ENCODE results near the gene MFF. TPM values are rescaled to one million over a fixed set of nuclear protein-coding genes. Genes with fewer than 3 reads are reported as not detected.

Gene MFF
- total RNA-seq, 1 donor from 2014 or later: 84.1 TPM

DNA sequence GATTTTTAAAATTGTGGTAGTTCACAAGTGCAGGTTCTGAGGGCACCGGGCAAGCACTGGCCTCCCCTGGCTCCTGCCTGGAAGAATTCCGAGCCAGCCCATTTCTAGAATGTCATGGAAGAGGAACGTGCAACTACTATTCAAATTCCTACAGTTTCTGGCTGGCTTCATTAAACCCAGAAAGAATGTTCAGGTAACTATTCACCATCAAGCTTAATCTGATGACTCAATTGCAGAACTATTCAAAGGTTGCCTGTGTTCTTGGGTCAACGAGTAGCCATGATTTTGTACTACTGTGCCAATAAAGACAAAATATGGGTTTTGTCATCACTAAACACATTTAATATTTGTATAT, 14.3 kb upstream of the MFF start:
- H3K9me3 Mint-ChIP-seq: no peaks in the 10 kb centered on the region
- TF ChIP-seq, protein P1, sequence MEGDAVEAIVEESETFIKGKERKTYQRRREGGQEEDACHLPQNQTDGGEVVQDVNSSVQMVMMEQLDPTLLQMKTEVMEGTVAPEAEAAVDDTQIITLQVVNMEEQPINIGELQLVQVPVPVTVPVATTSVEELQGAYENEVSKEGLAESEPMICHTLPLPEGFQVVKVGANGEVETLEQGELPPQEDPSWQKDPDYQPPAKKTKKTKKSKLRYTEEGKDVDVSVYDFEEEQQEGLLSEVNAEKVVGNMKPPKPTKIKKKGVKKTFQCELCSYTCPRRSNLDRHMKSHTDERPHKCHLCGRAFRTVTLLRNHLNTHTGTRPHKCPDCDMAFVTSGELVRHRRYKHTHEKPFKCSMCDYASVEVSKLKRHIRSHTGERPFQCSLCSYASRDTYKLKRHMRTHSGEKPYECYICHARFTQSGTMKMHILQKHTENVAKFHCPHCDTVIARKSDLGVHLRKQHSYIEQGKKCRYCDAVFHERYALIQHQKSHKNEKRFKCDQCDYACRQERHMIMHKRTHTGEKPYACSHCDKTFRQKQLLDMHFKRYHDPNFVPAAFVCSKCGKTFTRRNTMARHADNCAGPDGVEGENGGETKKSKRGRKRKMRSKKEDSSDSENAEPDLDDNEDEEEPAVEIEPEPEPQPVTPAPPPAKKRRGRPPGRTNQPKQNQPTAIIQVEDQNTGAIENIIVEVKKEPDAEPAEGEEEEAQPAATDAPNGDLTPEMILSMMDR (conservative IDR thresholded peaks at IDR 0.05): no peak
- no peak overlapping the region for H3K4me3 Mint-ChIP-seq
- no peaks in the 10 kb centered on the region for H3K36me3 Mint-ChIP-seq (ENCODE audit: low read depth)
- no peak for DNase-seq (ENCODE audit: low read depth, low spot score)
- H3K27me3 Mint-ChIP-seq (ENCODE audit: low read depth): no peaks in the 10 kb centered on the region
- H3K4me1 Mint-ChIP-seq: no peaks in the 10 kb centered on the region
- H3K27ac Mint-ChIP-seq (ENCODE audit: unreplicated experiment): no peak overlapping the region

DNA sequence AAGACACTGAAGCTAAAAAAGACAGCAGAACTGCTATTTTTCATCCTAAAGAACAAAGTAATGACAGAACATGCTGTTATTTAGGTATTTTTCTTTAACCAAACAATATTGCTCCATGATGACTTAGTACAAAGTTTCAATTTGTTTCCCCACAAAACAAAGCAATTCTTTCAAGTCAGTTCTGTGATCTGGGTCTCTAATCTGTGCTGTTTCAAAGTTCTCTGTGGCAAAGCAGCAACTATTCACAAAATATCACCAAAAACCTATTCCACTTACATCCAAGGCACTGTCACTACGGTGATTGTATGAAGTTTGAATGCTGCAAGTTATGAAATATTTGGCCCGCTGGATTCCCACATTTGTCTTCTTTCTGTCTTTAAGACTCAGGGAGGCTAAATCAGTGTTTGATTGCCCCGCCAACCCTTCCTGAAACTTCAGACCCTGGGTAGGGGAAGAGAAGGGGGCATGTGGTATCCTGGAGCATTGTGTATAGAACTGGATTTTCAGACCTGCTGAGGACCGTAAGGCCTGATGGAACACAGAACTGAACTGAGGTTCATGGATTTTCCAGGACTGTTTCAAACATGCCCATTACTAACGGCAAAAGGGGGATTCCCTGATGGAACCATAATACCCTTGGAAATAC, 13.1 kb upstream of the MFF start:
- TF ChIP-seq, protein P1 (conservative IDR thresholded peaks at IDR 0.05): no peak
- H3K4me3 Mint-ChIP-seq: no peak overlapping the region
- no peak for DNase-seq (ENCODE audit: low read depth, low spot score)
- H3K9me3 Mint-ChIP-seq: no peaks in the 10 kb centered on the region
- no peaks in the 10 kb centered on the region for H3K4me1 Mint-ChIP-seq
- no peak overlapping the region for H3K27ac Mint-ChIP-seq (ENCODE audit: unreplicated experiment)
- no peaks in the 10 kb centered on the region for H3K27me3 Mint-ChIP-seq (ENCODE audit: low read depth)
- H3K36me3 Mint-ChIP-seq (ENCODE audit: low read depth): no peaks in the 10 kb centered on the region

DNA sequence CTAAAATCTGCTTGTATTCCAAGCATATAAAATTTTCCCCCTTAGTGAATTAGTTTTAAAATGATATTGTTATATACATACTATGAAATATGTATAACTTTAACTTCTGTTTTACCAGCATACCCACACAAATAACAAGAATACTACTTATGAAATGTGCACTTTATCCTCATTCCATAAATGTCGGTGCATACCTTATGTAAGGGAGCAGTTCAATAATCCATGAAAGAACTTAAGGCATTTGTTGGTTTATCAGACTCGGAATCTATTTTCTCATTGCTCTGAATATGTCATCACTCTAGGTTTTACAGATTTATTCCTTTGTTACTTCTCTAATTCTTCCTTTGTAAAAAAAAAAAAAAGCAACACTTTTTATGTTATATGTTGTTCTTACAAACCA, 12.5 kb upstream of the MFF start:
- peaks cover 1% of the 10 kb centered on the region for H3K9me3 Mint-ChIP-seq
- no peak overlapping the region for H3K4me3 Mint-ChIP-seq
- no peaks in the 10 kb centered on the region for H3K27me3 Mint-ChIP-seq (ENCODE audit: low read depth)
- H3K36me3 Mint-ChIP-seq (ENCODE audit: low read depth): no peaks in the 10 kb centered on the region
- no peaks in the 10 kb centered on the region for H3K4me1 Mint-ChIP-seq
- DNase-seq (ENCODE audit: low read depth, low spot score): no peak
- H3K27ac Mint-ChIP-seq (ENCODE audit: unreplicated experiment): no peak overlapping the region
- TF ChIP-seq, protein P1 (conservative IDR thresholded peaks at IDR 0.05): no peak

DNA sequence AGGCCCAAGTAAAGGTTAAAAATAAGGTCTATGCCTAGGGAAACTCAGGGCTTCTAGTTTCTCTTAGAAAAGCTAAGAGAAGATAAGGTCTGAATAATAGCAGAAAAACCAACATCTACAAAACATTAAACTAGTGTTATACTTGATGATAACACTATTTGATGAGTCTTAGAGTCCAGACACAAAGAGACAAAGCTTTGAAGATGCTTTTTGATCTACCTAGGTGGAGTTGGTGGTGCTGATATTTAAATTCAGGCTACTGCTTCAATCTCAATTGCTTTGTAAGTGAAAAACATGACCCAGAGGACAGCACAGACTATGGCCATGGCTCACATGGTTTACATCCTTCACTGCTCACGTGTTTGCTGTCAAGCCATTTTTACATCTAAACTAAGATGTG, 11.7 kb upstream of the MFF start:
- TF ChIP-seq, protein P1 (conservative IDR thresholded peaks at IDR 0.05): no peak
- Mint-ChIP-seq H3K4me3 (no peak overlapping the region), H3K4me1 (no peaks in the 10 kb centered on the region), H3K9me3 (peaks cover 5% of the 10 kb centered on the region), H3K27me3 (ENCODE audit: low read depth) (no peaks in the 10 kb centered on the region), H3K36me3 (ENCODE audit: low read depth) (no peaks in the 10 kb centered on the region), H3K27ac (ENCODE audit: unreplicated experiment) (no peak overlapping the region)
- no peak for DNase-seq (ENCODE audit: low read depth, low spot score)

DNA sequence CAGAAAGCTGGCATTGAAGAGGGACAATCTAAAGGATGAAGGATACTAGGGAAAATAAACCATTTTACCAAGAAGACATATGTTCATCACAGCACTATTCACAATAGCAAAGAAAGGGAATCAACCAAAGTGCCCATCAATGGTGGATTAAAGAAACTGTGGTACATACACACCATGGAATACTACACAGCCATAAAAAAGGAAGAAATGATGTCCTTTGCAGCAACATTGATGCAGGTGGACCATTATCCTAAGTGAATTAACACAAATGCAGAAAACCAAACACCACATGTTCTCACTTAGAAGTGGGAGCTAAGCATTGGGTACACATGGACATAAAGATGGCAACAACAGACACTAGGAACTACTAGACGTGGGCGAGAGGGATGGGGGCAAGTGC, 7.2 kb upstream of the MFF start:
- TF ChIP-seq, protein P1 (conservative IDR thresholded peaks at IDR 0.05): no peak
- Mint-ChIP-seq H3K9me3 (peaks cover 15% of the 10 kb centered on the region), H3K36me3 (ENCODE audit: low read depth) (peaks cover 13% of the 10 kb centered on the region), H3K27ac (ENCODE audit: unreplicated experiment) (no peak overlapping the region), H3K27me3 (ENCODE audit: low read depth) (peaks cover 4% of the 10 kb centered on the region), H3K4me3 (no peak overlapping the region), H3K4me1 (no peaks in the 10 kb centered on the region)
- no peak for DNase-seq (ENCODE audit: low read depth, low spot score)

Data from neural crest cell (in vitro differentiated cells).